ENCODE measurements around the gene CHN2.

CHN2 gene

DNA sequence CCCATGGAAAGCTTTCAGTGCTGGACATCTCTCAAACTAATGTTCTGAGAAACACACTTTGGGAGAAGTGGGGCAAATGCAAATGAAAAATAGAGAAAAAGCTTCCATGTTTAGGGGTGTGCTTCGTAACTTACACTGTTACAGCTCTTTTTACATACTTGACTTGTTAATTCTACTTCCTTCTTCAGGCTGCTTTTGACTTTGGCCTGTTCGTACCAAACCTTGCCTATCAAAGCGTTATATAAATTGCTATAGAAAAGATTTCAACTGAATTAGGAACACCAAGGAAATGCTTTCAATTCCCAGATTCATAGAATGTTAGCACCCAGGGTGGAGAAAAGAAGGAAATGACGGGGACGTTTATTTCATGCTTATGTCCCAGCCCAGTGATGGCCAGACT is 228.3 kb downstream of the CHN2 start:
- ATAC-seq = no peak
- TF ChIP-seq, protein P1, sequence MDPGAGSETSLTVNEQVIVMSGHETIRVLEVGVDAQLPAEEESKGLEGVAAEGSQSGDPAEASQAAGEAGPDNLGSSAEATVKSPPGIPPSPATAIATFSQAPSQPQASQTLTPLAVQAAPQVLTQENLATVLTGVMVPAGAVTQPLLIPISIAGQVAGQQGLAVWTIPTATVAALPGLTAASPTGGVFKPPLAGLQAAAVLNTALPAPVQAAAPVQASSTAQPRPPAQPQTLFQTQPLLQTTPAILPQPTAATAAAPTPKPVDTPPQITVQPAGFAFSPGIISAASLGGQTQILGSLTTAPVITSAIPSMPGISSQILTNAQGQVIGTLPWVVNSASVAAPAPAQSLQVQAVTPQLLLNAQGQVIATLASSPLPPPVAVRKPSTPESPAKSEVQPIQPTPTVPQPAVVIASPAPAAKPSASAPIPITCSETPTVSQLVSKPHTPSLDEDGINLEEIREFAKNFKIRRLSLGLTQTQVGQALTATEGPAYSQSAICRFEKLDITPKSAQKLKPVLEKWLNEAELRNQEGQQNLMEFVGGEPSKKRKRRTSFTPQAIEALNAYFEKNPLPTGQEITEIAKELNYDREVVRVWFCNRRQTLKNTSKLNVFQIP (CRISPR knock-in tag; IDR thresholded peaks at IDR 0.05; ENCODE audit: borderline replicate concordance, low read depth) = no peak
- no peak for TF ChIP-seq GLIS3 (CRISPR knock-in tag; IDR thresholded peaks at IDR 0.05)
- TF ChIP-seq RARB (CRISPR knock-in tag; IDR thresholded peaks at IDR 0.05) = no peak
- no peak for TF ChIP-seq PPARA (CRISPR knock-in tag; IDR thresholded peaks at IDR 0.05; ENCODE audit: borderline replicate concordance)
- TF ChIP-seq, protein P2, sequence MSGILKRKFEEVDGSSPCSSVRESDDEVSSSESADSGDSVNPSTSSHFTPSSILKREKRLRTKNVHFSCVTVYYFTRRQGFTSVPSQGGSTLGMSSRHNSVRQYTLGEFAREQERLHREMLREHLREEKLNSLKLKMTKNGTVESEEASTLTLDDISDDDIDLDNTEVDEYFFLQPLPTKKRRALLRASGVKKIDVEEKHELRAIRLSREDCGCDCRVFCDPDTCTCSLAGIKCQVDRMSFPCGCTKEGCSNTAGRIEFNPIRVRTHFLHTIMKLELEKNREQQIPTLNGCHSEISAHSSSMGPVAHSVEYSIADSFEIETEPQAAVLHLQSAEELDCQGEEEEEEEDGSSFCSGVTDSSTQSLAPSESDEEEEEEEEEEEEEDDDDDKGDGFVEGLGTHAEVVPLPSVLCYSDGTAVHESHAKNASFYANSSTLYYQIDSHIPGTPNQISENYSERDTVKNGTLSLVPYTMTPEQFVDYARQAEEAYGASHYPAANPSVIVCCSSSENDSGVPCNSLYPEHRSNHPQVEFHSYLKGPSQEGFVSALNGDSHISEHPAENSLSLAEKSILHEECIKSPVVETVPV (CRISPR knock-in tag; IDR thresholded peaks at IDR 0.05) = no peak
- no peak for TF ChIP-seq ZFP3 (CRISPR knock-in tag; IDR thresholded peaks at IDR 0.05)
- TF ChIP-seq ESRRG (CRISPR knock-in tag; IDR thresholded peaks at IDR 0.05) = no peak
- TF ChIP-seq, protein P3, sequence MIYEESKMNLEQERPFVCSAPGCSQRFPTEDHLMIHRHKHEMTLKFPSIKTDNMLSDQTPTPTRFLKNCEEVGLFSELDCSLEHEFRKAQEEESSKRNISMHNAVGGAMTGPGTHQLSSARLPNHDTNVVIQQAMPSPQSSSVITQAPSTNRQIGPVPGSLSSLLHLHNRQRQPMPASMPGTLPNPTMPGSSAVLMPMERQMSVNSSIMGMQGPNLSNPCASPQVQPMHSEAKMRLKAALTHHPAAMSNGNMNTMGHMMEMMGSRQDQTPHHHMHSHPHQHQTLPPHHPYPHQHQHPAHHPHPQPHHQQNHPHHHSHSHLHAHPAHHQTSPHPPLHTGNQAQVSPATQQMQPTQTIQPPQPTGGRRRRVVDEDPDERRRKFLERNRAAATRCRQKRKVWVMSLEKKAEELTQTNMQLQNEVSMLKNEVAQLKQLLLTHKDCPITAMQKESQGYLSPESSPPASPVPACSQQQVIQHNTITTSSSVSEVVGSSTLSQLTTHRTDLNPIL (CRISPR knock-in tag; IDR thresholded peaks at IDR 0.05; ENCODE audit: low read depth) = no peak
- TF ChIP-seq CSDC2 (CRISPR knock-in tag; IDR thresholded peaks at IDR 0.05) = no peak
- no peak for TF ChIP-seq OSR1 (CRISPR knock-in tag; IDR thresholded peaks at IDR 0.05)
- TF ChIP-seq TCF4 (CRISPR knock-in tag; IDR thresholded peaks at IDR 0.05; ENCODE audit: borderline replicate concordance) = no peak
- TF ChIP-seq ARNTL (CRISPR knock-in tag; IDR thresholded peaks at IDR 0.05; ENCODE audit: borderline replicate concordance, low read depth) = no peak
- TF ChIP-seq ZNF70 (CRISPR knock-in tag; IDR thresholded peaks at IDR 0.05) = no peak
- no peak for TF ChIP-seq ZFP30 (CRISPR knock-in tag; IDR thresholded peaks at IDR 0.05)

DNA sequence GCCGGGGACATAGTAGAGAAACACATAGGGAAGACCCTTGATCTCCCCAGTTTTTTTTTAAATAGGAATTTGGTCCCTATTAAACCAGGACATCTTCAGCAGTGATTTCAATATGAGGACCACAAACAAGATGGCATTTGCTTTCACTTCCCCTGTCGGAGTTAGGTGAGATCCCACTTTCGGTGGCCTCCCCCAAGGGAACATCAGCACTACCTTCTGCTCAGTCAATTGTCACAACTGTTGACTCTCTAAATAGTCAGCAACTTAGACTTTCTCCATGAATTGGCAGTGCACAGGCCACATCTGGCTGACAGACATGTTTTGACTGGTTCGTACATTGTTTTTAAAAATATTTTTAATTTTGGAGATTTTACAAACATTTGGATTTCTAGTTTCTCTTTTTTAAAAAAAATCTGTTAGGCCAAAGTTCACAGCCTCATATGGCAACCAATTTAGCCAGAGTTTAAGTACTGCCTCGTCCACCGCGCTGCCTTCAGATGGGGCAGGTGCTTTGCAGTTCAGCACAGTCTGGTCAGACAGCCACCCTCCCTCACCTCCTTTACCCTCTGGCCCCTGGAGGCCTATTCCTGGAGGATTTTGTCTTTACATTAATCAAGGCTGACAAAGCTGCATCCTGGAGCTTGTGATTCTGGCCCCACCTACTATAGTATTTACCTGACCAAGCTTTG is 229.9 kb downstream of the CHN2 start:
- ATAC-seq = no peak
- TF ChIP-seq, protein P3 (CRISPR knock-in tag; IDR thresholded peaks at IDR 0.05; ENCODE audit: low read depth) = no peak
- TF ChIP-seq PPARA (CRISPR knock-in tag; IDR thresholded peaks at IDR 0.05; ENCODE audit: borderline replicate concordance) (no peak), ESRRG (CRISPR knock-in tag; IDR thresholded peaks at IDR 0.05) (no peak), ZNF8 (CRISPR knock-in tag; IDR thresholded peaks at IDR 0.05) (no peak), ISL1 (CRISPR knock-in tag; IDR thresholded peaks at IDR 0.05) (no peak), CSDC2 (CRISPR knock-in tag; IDR thresholded peaks at IDR 0.05) (no peak), TCF4 (CRISPR knock-in tag; IDR thresholded peaks at IDR 0.05; ENCODE audit: borderline replicate concordance) (no peak), ZC3H10 (CRISPR knock-in tag; IDR thresholded peaks at IDR 0.05) (no peak), OSR1 (CRISPR knock-in tag; IDR thresholded peaks at IDR 0.05) (no peak), ZNF70 (CRISPR knock-in tag; IDR thresholded peaks at IDR 0.05) (no peak), SNAI2 (CRISPR knock-in tag; IDR thresholded peaks at IDR 0.05) (no peak), ZFP30 (CRISPR knock-in tag; IDR thresholded peaks at IDR 0.05) (no peak)
- TF ChIP-seq, protein P2 (CRISPR knock-in tag; IDR thresholded peaks at IDR 0.05) = no peak
- TF ChIP-seq, protein P4, sequence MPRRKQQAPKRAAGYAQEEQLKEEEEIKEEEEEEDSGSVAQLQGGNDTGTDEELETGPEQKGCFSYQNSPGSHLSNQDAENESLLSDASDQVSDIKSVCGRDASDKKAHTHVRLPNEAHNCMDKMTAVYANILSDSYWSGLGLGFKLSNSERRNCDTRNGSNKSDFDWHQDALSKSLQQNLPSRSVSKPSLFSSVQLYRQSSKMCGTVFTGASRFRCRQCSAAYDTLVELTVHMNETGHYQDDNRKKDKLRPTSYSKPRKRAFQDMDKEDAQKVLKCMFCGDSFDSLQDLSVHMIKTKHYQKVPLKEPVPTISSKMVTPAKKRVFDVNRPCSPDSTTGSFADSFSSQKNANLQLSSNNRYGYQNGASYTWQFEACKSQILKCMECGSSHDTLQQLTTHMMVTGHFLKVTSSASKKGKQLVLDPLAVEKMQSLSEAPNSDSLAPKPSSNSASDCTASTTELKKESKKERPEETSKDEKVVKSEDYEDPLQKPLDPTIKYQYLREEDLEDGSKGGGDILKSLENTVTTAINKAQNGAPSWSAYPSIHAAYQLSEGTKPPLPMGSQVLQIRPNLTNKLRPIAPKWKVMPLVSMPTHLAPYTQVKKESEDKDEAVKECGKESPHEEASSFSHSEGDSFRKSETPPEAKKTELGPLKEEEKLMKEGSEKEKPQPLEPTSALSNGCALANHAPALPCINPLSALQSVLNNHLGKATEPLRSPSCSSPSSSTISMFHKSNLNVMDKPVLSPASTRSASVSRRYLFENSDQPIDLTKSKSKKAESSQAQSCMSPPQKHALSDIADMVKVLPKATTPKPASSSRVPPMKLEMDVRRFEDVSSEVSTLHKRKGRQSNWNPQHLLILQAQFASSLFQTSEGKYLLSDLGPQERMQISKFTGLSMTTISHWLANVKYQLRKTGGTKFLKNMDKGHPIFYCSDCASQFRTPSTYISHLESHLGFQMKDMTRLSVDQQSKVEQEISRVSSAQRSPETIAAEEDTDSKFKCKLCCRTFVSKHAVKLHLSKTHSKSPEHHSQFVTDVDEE (CRISPR knock-in tag; IDR thresholded peaks at IDR 0.05) = no peak
- TF ChIP-seq, protein P1 (CRISPR knock-in tag; IDR thresholded peaks at IDR 0.05; ENCODE audit: borderline replicate concordance, low read depth) = no peak

All from SK-N-SH treated with all-trans-retinoic acid at 6 μM for 48 hours (cell line).